SK-N-SH (cell line): ENCODE data around the gene P4HA3.

ENCODE experiments used
- CTCF ChIP-seq: fragments of 200-600 bp; sonication (generic); IDR thresholded peaks from 2 replicates; pipeline ENCODE4 v1.6.1; 2017; ENCODE audit warnings: antibody characterized with exemption, mild to moderate bottlenecking, moderate library complexity
- IRF3 ChIP-seq: fragments of 150-350 bp; IDR thresholded peaks from 2 replicates; pipeline ENCODE4 v1.6.1; 2016; ENCODE audit warnings: mild to moderate bottlenecking, low read depth, low read length
- RAD21 ChIP-seq: IDR thresholded peaks from 2 replicates; pipeline ENCODE4 v1.6.1; 2012; ENCODE audit warnings: mild to moderate bottlenecking, low read length
- REST ChIP-seq: IDR thresholded peaks from 2 replicates; pipeline ENCODE4 v1.6.1; 2012; ENCODE audit warnings: mild to moderate bottlenecking, low read depth, low read length, moderate library complexity

- TF ChIP-seq CTCF (no peak), IRF3 (no peak), RAD21 (no peak), REST (no peak)
These were observed 61.9 kb downstream of the P4HA3 start for GRCh38 chr11:74249496-74249895.
